Activated CD8-positive, alpha-beta memory T cell treated with anti-CD3 and anti-CD28 coated beads for 36 hours (primary cell): ENCODE measurements around the gene PIP4K2C. TPM values are rescaled to one million over a fixed set of nuclear protein-coding genes. Genes with fewer than 3 reads are reported as not detected.
"Not testable (repeated sequence)": the region's sequence is repeated elsewhere in the genome, so short reads cannot be mapped to it uniquely, and the experiment has no call there.

Source experiments
- CTCF ChIA-PET: fragments of 350-600 bp; sonication (Branson Sonifier 250); formaldehyde crosslinking; loops from one replicate; lab custom pipeline; 2021; ENCODE audit warnings: antibody characterized with exemption; lab: Charles Lee
- POLR2A ChIA-PET: fragments of 350-600 bp; sonication (Branson Sonifier 250); formaldehyde crosslinking; loops from one replicate; lab custom pipeline; 2021; ENCODE audit warnings: antibody characterized with exemption; lab: Charles Lee
- total RNA-seq, 2 experiments: library from RNA; stranded (reverse); gene quantifications; one replicate each; pipeline ENCODE4 v1.2.3, GENCODE V29; 2021

The PIP4K2C gene
- total RNA-seq, 2 experiments from 2014 or later: 22.3 to 24.4 TPM

DNA sequence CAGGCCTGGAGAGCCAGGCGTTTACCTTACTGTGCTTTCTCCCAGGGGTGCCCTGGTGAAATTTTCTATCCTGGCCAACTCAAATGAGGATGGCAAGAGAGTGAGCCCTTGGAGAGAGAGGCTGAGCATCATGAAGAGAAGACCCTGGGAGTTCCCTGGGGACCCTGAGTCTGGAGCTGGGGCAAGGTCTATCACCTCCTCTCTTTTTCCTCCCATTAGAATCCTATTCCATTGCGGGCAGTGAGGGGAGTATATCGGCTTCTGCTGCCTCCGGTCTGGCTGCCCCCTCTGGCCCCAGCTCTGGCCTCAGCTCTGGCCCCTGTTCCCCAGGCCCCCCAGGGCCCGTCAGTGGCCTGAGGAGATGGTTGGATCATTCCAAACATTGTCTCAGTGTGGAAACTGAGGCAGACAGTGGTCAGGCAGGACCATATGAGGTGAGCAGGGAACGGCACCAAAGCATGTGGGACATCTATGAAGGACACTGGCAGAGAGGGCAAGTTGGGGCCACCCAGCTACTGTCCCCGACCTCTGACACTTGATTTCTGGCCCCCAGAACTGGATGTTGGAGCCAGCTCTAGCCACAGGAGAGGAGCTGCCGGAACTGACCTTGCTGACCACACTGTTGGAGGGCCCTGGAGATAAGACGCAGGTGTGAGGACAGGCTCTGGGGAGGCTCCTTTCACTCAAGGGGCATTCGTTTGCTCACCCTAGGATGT lies 21.9 kb downstream of the PIP4K2C start:
- CTCF ChIA-PET: interaction anchor here (0.9 to 1.2 kb wide), 2 partner anchors 20 to 30 kb away, joined by 3 to 4 read pairs; partner anchors contain the start of gene B4GALNT1
- POLR2A ChIA-PET: no interaction called here

DNA sequence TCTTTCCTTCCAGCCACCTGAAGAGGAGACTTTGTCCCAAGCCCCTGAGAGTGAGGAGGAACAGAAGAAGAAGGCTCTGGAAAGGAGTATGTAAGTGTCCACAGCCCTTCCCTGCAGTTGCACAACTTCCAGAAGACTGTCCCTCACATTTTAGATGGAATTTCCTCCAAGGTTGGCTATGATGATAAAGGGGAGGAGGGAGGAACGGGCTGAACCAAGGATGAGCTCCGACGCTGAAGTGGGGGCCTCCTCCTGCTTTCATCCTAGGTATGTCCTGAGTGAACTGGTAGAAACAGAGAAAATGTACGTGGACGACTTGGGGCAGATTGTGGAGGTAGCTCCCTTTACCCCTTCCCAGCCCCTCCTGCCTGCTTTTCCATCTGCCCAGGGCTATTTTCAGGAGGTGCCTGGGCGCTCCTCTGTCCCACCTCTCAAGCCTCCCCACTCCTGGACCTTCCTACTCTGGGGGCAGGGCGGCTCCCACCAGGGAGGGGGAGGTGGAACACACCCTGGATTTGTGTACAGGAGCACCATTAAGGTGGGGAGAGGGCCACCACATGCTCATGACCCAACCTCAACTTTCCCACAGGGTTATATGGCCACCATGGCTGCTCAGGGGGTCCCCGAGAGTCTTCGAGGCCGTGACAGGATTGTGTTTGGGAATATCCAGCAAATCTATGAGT lies 22.6 kb downstream of the PIP4K2C start:
- CTCF ChIA-PET: interaction anchor here (0.6 to 4.1 kb wide), 4 partner anchors 8 to 30 kb away, joined by 3 to 21 read pairs (median 4); partner anchors contain the start of gene B4GALNT1
- POLR2A ChIA-PET: no interaction called here

DNA sequence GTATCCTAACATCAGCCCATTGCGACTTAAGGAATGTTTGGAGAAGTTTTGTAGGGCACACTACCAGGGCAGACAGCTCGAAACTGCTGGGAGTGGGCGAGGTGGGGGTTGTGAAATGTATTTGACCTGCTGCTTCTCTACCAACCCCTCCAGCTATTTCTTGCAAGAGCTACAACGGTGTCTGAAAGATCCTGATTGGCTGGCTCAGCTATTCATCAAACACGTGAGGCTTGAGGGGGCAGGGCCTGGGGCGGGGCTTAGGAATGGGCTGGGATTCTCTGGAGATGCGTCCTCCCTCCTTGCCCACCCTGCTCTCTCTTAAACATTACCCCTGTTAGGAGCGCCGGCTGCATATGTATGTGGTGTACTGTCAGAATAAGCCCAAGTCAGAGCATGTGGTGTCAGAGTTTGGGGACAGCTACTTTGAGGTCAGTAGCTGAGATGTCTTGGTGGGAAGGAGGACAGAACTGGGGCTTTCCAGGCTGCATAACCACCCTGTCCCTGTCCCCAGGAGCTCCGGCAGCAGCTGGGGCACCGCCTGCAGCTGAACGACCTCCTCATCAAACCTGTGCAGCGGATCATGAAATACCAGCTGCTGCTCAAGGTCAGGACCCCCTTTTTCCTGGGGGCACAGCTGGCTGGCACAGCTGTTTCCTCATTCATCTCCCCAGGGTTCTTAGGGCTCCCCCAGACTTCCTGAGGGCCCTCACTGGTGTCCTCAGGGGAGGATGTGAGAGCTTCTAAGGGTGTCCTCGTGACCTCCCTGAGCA lies 23.4 kb downstream of the PIP4K2C start:
- CTCF ChIA-PET: interaction anchor here (0.6 to 4.1 kb wide), 5 partner anchors 9 to 80 kb away, joined by 3 to 21 read pairs (median 3); partner anchors contain the start of gene OS9
- POLR2A ChIA-PET: no interaction called here

DNA sequence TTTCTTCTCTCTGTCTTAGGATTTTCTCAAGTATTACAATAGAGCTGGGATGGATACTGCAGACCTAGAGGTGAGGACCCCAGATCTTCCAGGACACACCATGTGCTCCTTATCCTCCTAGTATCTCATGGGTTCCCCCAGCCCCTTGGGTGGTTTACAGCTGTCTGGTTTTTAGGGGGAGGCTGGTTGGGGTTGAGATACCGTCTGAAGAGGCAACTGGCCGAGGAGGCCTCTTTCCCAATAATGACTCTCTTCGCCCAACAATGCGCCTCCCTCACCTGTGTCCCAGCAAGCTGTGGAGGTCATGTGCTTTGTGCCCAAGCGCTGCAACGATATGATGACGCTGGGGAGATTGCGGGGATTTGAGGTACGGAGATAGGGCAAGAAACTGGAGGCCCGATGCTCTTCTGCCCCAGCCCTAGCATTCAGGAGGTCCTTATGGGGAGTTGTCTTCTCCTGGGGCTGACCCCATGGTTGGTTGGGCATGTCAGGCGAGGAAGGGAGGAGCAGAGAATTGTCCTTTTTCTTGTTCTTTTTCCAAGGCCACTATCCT lies 24.0 kb downstream of the PIP4K2C start:
- POLR2A ChIA-PET: no interaction called here
- CTCF ChIA-PET: interaction anchor here (0.7 to 4.1 kb wide), 4 partner anchors 9 to 79 kb away, joined by 3 to 21 read pairs (median 4); partner anchors contain the start of gene OS9

DNA sequence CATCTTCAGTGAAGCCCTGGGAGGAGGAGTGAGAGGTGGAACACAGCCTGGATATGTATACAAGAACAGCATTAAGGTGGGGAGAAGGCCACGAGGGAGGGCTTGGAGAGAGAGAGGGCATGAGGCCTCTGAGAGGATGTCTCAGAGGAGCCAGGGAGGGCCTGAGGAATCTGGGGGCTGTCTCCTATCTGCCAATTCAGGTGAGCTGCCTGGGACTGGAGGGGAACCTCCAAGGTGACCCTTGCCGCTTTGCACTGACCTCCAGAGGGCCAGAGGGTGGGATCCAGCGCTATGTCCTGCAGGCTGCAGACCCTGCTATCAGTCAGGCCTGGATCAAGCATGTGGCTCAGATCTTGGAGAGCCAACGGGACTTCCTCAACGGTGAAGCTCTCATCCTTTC lies 24.6 kb downstream of the PIP4K2C start:
- CTCF ChIA-PET: interaction anchor here (0.8 to 4.1 kb wide), 3 partner anchors 9 to 77 kb away, joined by 4 to 21 read pairs (median 4); no protein-coding TSS in a partner anchor
- POLR2A ChIA-PET: no interaction called here

DNA sequence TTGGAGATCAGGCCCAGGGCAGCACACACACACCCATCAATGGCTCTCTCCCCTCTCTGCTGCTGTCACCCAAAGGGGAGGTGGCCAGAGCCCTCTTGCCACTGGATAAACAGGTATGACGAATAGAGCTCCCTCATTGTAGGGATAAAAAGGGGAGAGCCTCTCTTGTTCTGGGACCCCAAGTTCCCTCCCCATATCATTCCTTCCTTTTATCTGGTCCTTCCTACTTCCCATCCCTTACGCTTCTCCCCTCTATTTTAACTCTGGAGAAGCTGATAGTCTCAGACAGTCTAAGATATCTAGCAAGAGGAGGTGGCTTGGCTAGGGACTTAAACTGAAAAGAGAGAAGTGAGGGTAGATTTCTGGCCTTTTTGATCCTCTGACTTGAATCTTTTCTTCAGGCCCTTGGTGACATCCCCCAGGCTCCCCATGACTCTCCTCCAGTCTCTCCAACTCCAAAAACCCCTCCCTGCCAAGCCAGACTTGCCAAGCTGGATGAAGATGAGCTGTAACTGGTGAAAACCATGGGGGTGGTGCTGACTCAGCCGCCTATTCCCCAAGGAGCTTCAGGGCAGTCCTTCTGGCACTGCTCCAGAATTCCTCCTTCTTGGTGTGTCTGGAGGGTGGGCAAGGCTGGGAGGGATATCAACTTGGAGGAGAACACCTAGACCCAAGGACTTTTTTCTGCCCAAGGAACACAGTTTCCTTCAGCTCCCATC lies 25.6 kb downstream of the PIP4K2C start:
- CTCF ChIA-PET: interaction anchor here (0.8 to 4.1 kb wide), 4 partner anchors 8 to 76 kb away, joined by 3 to 21 read pairs (median 4); no protein-coding TSS in a partner anchor
- POLR2A ChIA-PET: no interaction called here

DNA sequence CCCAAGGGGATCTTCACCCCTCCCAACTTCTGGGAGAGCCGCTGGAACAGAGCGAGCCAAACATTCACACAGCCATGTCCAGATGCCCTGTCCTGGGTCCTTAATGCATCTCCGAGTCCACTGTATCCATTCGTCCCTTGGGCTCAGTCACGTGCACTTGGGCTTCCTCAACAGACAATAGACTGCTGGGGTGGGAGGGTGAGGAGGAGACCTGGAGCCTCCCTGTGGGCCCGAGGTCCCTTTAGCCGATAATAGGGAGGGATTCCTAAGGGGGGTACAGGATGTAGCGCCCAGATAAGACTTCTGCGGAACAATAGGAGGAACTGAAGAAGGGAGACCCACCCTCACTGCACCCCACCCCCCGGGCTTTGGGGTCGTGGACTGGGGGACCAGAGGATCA lies 26.9 kb downstream of the PIP4K2C start:
- CTCF ChIA-PET: no interaction called here
- POLR2A ChIA-PET: no interaction called here

DNA sequence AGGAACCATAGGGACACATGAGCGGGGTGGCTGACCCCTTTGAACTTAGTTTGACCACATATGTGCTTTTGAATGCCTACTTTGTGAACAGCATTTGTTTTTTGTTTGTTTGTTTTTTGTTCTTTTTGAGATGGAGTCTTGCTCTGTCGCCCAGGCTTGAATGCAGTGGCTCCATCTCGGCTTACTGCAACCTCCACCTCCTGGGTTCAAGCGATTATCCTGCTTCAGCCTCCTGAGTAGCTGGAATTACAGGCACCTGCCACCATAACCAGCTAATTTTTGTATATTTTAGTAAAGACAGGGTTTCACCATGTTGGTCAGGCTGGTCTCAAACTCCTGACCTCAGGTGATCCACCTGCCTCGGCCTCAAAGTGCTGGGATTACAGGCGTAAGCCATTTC lies 27.4 kb downstream of the PIP4K2C start:
- CTCF ChIA-PET: interaction anchor here (5.9 kb wide), 1 partner anchor 36 kb away, joined by 67 read pairs; no protein-coding TSS in a partner anchor
- POLR2A ChIA-PET: not testable (repeated sequence)

DNA sequence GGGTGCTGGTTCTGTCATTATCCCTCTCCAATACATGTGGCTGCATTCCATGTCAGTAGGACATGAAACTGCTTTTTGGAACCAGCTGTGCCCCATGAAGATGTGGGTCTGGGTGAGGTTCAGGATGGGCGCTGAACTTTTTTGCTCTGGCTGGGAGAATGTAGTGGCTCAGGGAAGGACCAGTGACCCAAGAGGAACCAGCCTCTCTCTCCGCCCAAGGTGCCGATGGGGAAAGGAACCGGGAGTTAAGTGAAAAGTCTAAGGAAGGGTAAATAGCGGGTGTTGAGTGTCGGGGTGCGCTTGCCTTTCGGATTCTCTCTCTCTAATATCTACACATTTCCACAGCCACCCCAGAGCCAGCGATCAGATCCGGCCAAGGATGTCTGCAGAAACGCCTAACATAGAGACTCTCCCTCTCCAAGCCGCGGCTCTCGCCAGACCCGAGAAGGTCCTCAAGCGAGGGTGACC lies 28.0 kb downstream of the PIP4K2C start:
- CTCF ChIA-PET: interaction anchor here (1.3 to 5.9 kb wide), 4 partner anchors 12 to 37 kb away, joined by 4 to 67 read pairs (median 7); partner anchors contain the start of gene B4GALNT1
- POLR2A ChIA-PET: no interaction called here

DNA sequence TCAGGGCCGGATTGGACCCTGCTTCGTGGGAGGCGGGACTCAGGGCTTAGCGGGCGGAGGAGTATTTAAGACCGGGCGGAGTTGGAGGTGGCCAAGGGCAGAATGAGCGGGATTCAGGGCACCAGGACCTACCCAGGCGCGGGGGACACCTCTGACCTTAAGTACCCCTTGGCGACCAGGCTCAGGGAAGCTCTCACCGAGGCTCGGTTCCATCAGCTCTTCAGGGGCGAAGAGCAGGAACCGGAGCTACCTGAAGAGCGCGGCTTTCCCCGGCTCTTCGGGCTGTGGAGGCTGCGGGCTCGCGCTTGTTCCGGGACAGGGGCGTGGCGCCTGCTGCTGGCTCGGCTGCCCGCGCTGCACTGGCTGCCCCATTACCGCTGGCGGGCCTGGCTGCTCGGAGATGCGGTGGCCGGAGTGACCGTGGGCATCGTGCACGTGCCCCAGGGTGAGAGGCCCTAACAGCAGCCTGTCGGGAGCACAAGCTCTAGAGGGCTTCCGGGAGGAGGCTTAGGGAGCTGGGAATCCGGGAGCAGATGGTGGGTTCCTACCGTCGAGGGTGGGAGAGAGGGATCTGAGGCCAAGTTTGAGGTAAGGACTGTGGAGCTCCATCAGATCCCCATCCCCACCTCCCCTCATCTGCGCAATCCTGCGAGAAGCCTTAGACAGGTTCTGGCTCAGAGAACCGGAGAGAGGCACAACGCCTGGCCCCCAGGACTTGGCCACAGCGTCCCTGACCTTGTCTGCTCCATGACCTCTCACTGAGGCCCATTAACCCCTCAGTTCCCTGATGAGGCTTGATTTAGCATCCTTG lies 28.6 kb downstream of the PIP4K2C start:
- CTCF ChIA-PET: interaction anchor here (1.3 to 5.9 kb wide), 4 partner anchors 11 to 38 kb away, joined by 4 to 67 read pairs (median 7); partner anchors contain the start of gene B4GALNT1
- POLR2A ChIA-PET: no interaction called here

DNA sequence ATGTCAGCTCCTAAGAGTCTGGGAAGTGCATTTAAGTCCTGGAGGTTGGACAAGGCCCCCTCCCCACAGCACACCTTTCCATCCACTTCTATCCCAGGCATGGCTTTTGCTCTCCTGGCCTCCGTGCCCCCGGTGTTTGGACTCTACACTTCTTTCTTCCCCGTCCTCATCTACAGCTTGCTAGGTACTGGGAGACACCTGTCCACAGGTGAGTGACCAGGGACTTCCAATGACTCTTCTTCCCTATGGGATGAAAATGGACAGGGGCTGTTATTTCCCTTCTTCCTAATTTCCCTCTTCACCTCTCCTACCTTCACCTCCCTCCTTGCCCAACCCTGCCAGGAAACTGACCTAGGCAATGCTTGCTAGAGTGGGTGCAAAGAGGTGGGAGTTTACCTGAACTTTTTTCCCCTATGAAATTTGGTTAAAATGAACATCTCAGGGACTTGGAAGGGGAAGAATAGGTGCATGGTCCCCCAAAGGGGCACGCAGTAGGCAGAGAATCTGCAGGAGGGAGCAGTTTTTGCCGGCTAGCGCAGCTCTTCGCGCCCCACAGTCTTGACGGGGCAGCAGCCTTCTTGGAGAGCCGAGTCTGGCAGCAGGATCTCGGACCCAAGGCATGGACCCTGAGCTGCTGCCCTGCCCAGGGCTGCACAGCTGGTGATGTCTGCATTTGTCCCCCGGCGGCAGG lies 29.4 kb downstream of the PIP4K2C start:
- POLR2A ChIA-PET: interaction anchor here (0.8 kb wide), 2 partner anchors 9 to 11 kb away, joined by 3 read pairs; partner anchors contain the start of gene ARHGEF25
- CTCF ChIA-PET: interaction anchor here (0.5 to 5.9 kb wide), 12 partner anchors 9 to 157 kb away, joined by 3 to 67 read pairs (median 4); partner anchors contain the start of genes ARHGEF25, B4GALNT1, DTX3 and PIP4K2C

DNA sequence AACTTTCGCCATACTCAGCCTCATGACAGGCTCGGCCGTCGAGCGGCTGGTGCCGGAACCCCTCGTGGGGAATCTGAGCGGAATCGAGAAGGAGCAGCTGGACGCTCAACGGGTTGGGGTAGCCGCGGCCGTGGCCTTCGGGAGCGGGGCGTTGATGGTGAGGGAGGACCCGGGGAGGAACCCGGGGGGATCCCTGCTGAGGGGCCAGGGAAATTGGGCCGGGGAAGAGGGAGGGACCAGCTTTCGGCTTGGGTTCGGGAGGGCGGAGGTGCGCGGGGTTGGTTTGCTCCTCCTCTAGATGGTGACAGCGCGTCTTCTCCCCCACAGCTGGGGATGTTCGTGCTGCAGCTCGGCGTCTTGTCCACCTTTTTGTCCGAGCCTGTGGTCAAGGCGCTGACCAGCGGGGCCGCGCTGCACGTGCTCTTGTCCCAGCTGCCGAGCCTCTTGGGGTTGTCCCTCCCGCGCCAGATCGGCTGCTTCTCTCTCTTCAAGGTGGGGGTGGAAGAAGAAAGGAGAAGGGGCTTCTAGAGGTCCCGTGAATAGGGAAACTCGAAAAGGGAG lies 30.0 kb downstream of the PIP4K2C start:
- ChIA-PET CTCF (interaction anchor here (0.5 to 5.9 kb wide), 9 partner anchors 9 to 157 kb away, joined by 3 to 67 read pairs (median 3); partner anchors contain the start of genes ARHGEF25, DTX3 and PIP4K2C), POLR2A (interaction anchor here (0.8 kb wide), 2 partner anchors 10 to 12 kb away, joined by 3 read pairs; partner anchors contain the start of gene ARHGEF25)

DNA sequence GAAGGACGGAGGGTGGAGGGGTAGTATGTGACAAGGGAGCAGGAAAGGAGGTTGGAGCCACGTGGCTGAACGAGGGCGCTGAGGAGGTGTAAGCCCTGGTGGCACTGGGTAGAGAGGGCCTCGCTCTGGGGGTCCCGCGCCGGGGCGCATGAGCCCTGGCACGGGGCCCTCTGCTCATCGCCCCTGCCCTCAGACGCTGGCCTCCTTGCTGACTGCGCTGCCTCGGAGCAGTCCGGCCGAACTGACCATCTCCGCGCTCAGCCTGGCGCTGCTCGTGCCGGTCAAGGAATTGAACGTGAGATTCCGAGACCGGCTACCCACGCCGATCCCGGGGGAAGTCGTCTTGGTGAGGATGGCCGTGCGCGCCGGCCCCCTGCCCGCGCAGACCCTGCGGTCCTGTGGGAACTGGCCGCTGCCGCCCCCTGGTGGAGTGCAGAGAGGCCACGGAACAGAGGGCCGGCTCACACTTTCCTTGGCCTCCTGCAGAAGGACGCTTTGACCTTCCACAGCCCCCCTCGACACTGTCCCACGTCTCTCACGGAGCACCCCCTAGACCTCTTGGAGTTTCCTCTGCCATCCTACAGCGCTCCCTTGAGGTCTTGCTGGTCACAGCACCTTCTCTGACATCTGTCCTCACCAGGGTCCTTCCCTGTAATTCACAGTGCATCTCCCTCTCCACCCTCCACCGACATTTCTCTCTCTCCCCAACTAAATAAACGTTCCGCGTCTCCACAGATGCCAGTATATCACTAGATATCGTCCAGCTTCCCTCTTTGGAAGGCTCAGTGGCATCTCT lies 30.7 kb downstream of the PIP4K2C start:
- ChIA-PET CTCF (interaction anchor here (0.8 to 5.9 kb wide), 12 partner anchors 8 to 105 kb away, joined by 3 to 67 read pairs (median 3); partner anchors contain the start of genes ARHGEF25, B4GALNT1, DTX3 and PIP4K2C), POLR2A (no interaction called here)

DNA sequence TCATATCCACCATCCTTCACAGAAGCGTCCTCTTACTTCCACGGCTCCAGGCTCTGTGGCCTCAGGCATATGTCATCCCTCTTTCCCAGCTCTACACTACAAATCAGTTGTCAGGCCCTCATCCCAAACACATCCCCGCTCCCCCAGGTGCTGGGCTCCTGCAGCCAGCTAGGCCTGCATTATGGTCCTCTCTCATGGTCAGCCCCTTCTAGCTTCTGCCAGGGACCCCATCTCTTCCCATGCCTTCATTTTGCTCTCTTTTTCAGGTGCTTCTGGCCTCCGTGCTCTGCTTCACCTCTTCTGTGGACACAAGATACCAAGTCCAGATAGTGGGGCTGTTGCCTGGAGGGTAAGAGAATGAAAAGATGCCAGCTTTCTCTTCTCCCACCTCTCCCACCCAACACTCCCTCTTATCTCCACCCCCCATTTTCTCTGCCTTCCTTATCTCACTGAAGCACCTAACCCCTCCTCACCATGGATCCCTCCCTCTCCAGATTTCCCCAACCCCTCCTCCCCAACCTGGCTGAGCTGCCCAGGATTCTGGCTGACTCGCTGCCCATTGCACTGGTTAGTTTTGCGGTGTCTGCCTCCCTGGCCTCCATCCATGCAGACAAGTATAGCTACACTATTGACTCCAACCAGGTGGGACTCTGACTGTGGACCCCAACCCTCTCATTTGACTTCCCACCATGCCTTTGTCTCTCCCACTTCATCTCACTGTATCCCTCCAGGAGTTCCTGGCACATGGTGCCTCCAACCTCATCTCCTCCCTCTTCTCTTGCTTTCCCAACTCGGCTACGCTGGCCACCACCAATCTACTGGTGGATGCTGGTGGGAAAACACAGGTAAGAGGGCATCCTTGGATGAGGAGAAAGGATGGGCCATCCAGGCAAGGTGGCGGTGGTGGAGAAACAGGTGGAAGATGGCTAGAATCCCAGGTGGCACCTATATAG lies 31.6 kb downstream of the PIP4K2C start:
- ChIA-PET CTCF (interaction anchor here (0.8 to 5.9 kb wide), 6 partner anchors 9 to 69 kb away, joined by 3 to 67 read pairs (median 3); partner anchors contain the start of gene B4GALNT1), POLR2A (interaction anchor here (0.5 kb wide), 1 partner anchor 1518 kb away, joined by 3 read pairs; the partner anchor contains the start of gene PA2G4)
